Nephron progenitor cell (in vitro differentiated cells): ENCODE data around the gene AFMID.
A peak's percentile ranks its signal among the peaks of the same experiment; 100 is the strongest.

Experiments used
- DNase-seq: peaks from one replicate; pipeline ENCODE4 v3.0.0; 2021
- H3K27ac Mint-ChIP-seq: 2 replicates; pipeline ENCODE4 v1.8.0; 2021; ENCODE audit warnings: mild to moderate bottlenecking, moderate library complexity, mixed read lengths
- H3K27me3 Mint-ChIP-seq: 2 replicates; pipeline ENCODE4 v1.8.0; 2021; ENCODE audit warnings: mild to moderate bottlenecking, low read depth, mixed read lengths; ENCODE audit not compliant: poor library complexity
- H3K36me3 Mint-ChIP-seq: 2 replicates; pipeline ENCODE4 v1.8.0; 2021; ENCODE audit warnings: low read depth, mixed read lengths
- H3K4me1 Mint-ChIP-seq: 2 replicates; pipeline ENCODE4 v1.8.0; 2021; ENCODE audit warnings: mixed read lengths
- H3K4me3 Mint-ChIP-seq: 2 replicates; pipeline ENCODE4 v1.8.0; 2021; ENCODE audit warnings: mild to moderate bottlenecking, moderate library complexity, mixed read lengths
- H3K9me3 Mint-ChIP-seq: 2 replicates; pipeline ENCODE4 v1.8.0; 2021; ENCODE audit warnings: mild to moderate bottlenecking, moderate library complexity, mixed read lengths
- TF ChIP-seq, protein P1 (sequence below): fragments of 200-600 bp; sonication (generic); IDR thresholded peaks from 2 replicates; pipeline ENCODE4 v1.5.0; 2021; ENCODE audit warnings: antibody characterized with exemption

The AFMID gene

DNA sequence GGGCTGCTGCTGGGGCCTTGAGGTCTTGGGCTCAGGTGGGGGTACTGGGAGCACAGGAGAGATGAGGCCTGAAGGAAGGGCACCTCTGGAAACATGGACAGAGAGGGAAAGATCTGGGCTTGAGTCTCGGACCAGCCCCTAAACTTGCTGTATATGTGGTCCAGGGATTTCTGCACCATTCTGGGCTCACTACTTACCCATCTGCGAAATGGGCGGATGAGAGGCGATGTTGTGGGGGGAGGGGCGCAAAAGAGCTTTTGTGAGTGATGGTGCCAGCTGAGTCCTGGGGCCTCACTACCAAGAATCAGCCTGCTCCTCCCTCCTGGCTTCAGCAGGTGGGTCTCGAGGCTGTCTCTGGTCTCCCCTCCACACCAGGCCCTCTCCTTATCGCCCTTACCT, 40.7 kb upstream of the AFMID start:
- Mint-ChIP-seq H3K4me1 (peaks cover 48% of the 10 kb centered on the region), H3K36me3 (no peaks in the 10 kb centered on the region), H3K27me3 (peaks cover 7% of the 10 kb centered on the region), H3K9me3 (no peaks in the 10 kb centered on the region), H3K27ac (no peak overlapping the region), H3K4me3 (no peak overlapping the region)
- no peak for DNase-seq
- TF ChIP-seq, protein P1, sequence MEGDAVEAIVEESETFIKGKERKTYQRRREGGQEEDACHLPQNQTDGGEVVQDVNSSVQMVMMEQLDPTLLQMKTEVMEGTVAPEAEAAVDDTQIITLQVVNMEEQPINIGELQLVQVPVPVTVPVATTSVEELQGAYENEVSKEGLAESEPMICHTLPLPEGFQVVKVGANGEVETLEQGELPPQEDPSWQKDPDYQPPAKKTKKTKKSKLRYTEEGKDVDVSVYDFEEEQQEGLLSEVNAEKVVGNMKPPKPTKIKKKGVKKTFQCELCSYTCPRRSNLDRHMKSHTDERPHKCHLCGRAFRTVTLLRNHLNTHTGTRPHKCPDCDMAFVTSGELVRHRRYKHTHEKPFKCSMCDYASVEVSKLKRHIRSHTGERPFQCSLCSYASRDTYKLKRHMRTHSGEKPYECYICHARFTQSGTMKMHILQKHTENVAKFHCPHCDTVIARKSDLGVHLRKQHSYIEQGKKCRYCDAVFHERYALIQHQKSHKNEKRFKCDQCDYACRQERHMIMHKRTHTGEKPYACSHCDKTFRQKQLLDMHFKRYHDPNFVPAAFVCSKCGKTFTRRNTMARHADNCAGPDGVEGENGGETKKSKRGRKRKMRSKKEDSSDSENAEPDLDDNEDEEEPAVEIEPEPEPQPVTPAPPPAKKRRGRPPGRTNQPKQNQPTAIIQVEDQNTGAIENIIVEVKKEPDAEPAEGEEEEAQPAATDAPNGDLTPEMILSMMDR = no peak

DNA sequence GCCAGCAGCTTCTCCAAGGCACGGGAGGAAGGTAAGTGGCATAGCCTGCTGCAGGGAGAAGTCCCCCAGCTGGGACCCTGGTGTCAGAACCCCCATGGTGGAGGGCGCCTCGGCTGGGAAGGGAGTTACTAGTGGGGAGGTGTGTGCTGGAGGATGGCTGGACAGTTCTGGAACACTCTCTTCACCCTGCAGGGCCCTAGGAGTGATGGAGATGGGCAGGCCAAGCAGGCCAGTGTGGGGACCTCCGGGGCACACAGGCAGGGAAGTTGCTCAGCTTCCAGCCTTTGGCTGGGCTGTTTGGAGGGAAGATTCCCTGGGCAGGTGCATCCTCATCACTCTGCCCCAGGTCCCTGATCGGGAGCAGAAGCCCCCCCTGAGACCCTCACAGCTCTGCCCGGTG, 40.3 kb upstream of the AFMID start:
- Mint-ChIP-seq H3K27ac (no peak overlapping the region), H3K4me1 (peaks cover 49% of the 10 kb centered on the region), H3K9me3 (no peaks in the 10 kb centered on the region), H3K27me3 (peaks cover 7% of the 10 kb centered on the region), H3K4me3 (no peak overlapping the region), H3K36me3 (no peaks in the 10 kb centered on the region)
- TF ChIP-seq, protein P1 = no peak
- no peak for DNase-seq

DNA sequence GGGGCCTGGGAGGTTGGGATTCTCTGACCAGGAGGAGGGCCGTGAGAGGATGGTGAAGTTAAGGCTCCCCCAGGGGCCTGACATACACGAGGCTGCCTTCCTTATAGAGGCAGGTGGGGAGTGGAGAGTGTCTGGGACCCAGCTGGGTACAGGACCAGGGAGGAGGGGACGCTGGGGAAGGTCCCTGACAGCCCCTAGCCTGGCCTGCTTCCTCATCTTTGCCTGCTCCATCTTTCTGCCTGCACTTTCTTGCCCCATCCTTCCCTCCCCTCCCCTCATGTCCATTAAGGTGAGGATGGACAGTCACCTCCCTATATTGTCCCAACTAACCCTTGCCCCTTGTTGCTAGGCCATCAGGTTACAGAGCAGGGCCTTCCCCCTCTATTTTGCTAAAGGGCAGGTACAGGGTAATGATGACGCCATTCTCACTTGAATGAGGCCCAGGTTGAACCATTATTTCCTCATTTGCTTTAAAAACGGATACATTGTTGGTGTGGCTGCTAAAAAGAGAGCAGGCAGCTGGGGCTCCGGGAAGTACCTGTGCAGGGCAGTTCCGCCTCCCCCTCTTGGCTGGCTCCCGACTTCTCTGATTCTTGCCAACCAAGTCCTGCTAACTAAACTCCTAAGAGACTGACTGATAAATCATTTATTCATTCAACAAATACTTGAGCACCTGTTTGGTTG, 39.7 kb upstream of the AFMID start:
- Mint-ChIP-seq H3K36me3 (no peaks in the 10 kb centered on the region), H3K27ac (no peak overlapping the region), H3K4me3 (no peak overlapping the region), H3K4me1 (peaks cover 44% of the 10 kb centered on the region), H3K27me3 (peaks cover 5% of the 10 kb centered on the region), H3K9me3 (no peaks in the 10 kb centered on the region)
- TF ChIP-seq, protein P1 = no peak
- DNase-seq = no peak

DNA sequence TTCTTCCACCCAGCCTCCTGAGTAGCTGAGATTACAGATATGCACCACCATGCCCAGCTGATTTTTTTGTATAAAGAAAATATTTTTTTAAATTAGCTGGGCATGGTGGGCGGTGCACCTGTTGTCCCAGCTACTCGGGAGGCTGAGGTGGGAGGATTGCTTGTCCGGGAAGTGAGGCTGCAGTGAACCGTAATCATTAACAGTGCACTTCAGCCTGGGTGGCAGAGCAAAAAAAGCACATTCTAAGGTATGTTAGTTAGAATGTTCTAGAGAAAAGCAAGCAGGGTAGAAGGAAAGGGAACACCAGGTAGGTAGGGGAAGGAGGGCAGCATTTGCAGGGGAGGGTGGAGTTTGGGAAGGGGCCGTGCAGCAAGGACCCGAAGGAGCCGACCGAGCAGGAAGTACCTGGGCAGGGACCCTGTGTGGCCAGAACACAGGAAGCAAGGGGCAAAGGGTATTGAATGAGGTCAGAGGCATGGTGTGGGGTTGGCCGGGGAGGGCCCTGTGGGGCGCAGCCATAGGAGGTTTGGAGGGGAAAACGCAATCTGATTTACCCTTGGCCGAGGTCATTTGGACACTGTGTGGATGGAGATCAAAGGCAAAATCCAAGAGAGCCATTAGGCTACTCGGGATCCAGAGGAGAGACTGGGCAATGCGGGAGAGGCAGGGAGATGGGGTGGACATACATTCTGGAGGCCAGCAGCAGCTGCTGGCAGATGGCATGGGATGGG, 38.7 kb upstream of the AFMID start:
- H3K27ac Mint-ChIP-seq = peak overlapping the region; percentile 68

DNA sequence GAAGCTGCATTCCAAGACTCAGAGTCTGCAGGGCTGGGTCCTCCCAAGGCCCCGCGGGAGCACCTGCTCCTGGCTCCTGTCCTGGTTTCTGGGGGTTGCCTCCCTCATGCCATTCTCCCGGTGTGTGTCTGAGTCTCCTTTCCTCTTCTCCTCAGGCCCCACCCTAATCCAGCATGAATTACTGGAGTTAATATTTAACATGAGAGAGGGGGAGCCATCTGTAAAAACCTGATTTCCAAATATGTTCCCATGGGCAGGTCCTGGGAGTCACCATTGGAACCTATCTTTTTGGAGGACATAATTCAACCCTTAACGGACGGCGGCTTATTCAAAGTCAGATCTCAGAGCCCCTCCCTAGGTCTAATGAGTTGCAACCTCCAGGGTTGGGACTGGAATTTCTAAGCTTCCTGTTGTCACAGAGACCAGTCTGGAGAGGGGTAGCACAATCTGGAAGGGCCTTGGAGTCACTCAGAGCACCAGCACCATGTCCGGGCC, 35.6 kb upstream of the AFMID start:
- no peak for DNase-seq

More for the DNA sequence above, 38.7 kb upstream of the AFMID start:
- no peaks in the 10 kb centered on the region for H3K36me3 Mint-ChIP-seq
- peaks cover 5% of the 10 kb centered on the region for H3K27me3 Mint-ChIP-seq
- no peak overlapping the region for H3K4me3 Mint-ChIP-seq
- TF ChIP-seq, protein P1 = no peak
- H3K4me1 Mint-ChIP-seq = peaks cover 38% of the 10 kb centered on the region
- H3K9me3 Mint-ChIP-seq = no peaks in the 10 kb centered on the region
- no peak for DNase-seq

More for the DNA sequence above, 35.6 kb upstream of the AFMID start:
- Mint-ChIP-seq H3K4me1 (peaks cover 34% of the 10 kb centered on the region), H3K9me3 (no peaks in the 10 kb centered on the region), H3K27me3 (peaks cover 8% of the 10 kb centered on the region), H3K4me3 (no peak overlapping the region), H3K36me3 (no peaks in the 10 kb centered on the region), H3K27ac (no peak overlapping the region)
- TF ChIP-seq, protein P1 = no peak
